PFSK-1 (cell line): ENCODE results near the gene SLC25A25.

ENCODE experiments used
- TAF1 ChIP-seq: IDR thresholded peaks from 2 replicates; pipeline ENCODE4 v1.6.1; 2012; ENCODE audit warnings: low read length, control low read depth, borderline replicate concordance; ENCODE audit not compliant: insufficient read depth
- TF ChIP-seq, protein P1 (sequence below), 2 experiments: IDR thresholded peaks; 2 replicates each; pipeline versions ENCODE4 v1.6.1 to v1.8.0; 2011 to 2012; ENCODE audit warnings: low read depth in 2 of 2, low read length in 2 of 2, control low read depth in 1 of 2, inconsistent platforms in 1 of 2, mild to moderate bottlenecking in 1 of 2, moderate library complexity in 1 of 2; ENCODE audit not compliant: insufficient read depth in 1 of 2

DNA sequence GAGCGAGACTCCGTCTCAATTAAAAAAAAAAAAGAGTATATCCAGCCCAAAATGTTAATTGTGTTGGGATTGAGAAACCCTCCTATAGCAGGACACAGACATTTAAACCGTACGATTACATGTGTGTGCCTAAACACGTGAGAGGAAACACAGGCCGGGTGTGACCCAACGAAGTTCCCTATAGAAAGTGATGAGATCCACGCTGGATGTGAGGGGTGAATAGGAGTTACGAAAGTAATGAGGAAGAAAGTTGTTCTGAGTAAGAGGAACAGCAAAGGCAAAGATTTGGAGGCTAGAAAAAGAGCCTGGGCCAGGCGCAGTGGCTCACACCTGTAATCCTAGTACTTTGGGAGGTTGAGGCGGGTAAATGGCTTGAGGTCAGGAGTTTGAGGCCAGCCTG is 14.5 kb upstream of the SLC25A25 start:
- TF ChIP-seq TAF1: no peak
- TF ChIP-seq, protein P1, sequence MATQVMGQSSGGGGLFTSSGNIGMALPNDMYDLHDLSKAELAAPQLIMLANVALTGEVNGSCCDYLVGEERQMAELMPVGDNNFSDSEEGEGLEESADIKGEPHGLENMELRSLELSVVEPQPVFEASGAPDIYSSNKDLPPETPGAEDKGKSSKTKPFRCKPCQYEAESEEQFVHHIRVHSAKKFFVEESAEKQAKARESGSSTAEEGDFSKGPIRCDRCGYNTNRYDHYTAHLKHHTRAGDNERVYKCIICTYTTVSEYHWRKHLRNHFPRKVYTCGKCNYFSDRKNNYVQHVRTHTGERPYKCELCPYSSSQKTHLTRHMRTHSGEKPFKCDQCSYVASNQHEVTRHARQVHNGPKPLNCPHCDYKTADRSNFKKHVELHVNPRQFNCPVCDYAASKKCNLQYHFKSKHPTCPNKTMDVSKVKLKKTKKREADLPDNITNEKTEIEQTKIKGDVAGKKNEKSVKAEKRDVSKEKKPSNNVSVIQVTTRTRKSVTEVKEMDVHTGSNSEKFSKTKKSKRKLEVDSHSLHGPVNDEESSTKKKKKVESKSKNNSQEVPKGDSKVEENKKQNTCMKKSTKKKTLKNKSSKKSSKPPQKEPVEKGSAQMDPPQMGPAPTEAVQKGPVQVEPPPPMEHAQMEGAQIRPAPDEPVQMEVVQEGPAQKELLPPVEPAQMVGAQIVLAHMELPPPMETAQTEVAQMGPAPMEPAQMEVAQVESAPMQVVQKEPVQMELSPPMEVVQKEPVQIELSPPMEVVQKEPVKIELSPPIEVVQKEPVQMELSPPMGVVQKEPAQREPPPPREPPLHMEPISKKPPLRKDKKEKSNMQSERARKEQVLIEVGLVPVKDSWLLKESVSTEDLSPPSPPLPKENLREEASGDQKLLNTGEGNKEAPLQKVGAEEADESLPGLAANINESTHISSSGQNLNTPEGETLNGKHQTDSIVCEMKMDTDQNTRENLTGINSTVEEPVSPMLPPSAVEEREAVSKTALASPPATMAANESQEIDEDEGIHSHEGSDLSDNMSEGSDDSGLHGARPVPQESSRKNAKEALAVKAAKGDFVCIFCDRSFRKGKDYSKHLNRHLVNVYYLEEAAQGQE (IDR thresholded peaks at IDR 0.05; ENCODE audit: insufficient read depth in 1 of 2, low read depth in 2 of 2, low read length in 2 of 2): no peak
